GM12801 (cell line): ENCODE results near the gene LVRN.

Experiments used
- CTCF ChIP-seq: IDR thresholded peaks from one replicate; pipeline ENCODE4 v1.5.1; 2011; ENCODE audit warnings: control low read depth; ENCODE audit not compliant: insufficient read length; ENCODE audit errors: extremely low read depth

Gene LVRN

DNA sequence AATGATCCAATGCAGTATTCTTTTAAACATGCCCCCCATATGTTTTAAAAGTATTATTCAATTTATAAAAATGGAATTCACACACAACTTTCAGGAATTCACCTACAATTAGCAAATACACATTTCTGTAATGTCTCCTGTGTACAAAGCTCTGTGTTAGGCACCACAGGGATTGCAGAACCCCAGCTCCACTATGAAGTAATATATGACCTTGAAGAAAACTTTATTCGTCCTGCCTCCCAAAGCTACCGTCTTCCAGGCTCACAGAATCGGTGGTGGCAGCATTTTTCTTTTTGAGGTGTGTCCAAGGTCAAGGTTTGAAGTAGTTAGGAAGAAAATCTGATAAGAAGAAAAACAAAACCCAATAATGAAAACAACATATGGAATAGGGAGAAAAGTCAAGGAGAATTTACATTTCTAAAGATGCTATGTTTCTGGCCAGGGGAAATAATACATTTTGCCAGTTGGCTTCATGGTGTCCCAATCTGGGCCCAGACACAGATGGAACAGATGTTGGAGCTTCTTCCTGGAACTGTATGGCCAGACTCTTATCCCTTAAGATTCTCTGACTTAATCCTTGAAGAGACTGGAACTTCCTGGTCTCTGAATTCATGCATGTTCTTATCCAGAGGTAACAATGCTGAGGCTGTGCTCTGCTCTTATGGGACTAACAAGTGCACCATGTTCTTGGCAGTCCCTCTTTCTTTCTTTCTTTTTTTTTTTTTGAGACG lies 22.0 kb upstream of the LVRN start:
- TF ChIP-seq CTCF: no peak

DNA sequence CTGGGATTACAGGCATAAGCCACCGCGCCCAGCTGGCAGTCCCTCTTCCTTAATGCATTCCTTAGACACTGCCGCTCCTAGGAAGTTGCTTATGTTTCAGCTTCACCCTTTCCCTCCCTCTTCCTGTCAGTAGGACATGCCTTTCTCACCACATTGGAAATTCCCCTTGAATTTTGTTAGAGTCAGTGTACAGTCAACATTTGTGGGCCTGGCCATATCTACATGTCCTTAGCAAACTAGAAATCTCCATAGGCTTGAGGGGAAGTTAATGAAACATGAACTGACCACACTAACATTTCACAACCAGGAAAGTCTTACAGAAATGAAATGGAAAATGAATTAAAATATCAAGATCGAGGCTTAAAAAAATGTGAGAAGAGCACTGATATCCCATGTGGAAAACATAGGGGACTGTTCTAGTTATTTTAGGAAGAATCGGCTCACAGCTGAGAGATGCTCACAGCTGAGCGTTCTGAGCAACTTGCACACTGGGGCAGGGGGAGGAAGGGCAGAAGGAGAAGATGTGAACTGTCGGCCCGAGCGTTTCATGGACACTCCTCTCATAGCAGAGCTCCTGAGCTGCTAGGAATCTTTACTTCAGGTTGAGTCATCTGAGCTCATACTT lies 21.1 kb upstream of the LVRN start:
- TF ChIP-seq CTCF: no peak

DNA sequence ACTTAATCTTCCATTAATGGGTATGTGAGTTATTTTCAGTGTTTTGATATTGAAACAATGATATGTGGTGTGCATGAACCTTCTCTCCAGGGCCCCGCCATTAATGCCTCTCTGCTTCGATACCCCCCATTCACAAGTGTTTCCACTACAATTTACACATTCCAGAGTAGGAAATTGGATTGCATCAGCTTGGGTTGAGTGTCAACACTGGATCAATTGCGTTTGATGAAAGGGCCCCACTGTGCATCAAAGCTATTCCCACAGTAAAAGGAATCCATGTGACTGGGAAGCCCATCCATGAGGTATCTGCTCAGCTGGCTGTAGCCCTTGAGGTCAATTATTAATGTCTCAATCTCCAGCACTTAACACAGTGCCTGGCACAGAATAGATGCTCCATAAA lies 17.8 kb upstream of the LVRN start:
- TF ChIP-seq CTCF: no peak

DNA sequence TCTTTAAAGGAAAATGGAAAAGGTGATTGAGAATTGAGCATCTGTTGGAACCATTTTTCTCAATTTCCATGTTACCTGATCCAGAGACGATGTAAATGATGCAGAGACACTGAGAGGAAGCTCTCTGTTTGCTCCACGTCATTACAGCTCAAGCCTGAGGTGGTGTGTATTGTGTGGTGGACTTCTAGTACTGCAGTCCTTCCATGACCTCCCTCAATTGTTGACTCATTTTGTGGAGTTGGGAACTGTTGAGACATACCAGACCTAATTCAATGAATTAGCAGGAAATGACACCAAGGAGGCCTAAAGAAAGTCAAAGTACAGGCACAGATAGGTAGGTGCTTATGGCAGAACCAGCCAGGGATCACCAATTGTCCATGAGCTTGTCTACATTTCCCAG lies 15.6 kb upstream of the LVRN start:
- TF ChIP-seq CTCF: no peak

DNA sequence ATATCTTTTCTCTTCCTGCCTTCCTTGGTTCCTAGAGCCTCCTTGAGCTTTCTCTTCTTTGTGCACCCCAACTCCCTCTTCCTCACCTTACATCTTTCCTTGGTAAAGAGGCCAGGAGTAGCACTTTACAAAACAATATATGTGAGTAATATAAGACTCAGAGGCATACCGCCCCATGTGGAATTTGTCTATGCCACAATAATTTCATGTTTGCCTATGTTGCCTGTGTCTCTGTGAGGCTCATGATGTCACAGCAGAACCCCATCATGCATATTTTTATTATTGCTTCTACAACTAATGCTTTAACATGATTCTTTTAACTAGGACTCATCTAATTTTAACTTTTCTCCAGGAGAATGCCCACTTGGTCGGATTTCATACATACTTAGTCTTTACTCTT lies 15.0 kb upstream of the LVRN start:
- no peak for TF ChIP-seq CTCF

DNA sequence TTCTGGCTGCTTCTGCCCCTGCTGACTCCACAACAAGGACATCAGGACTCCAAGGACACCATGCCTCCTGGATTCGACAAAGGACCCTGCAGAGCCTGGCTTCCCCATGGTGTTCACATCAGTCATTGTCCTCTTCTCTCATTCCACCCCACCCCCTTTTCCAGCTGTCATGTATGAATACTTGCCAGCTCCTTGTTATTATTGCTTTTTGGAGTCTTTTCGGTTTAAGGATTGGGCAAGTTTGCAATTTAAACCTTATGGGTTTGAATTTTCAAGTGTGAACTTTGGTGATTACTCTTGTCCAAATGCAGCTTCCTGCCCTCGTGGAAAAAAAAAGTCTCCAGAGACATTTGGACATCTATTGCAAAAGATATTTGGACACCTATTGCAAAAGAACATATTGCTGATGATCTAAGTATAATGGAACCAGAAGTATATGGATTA lies 14.2 kb upstream of the LVRN start:
- no peak for TF ChIP-seq CTCF

DNA sequence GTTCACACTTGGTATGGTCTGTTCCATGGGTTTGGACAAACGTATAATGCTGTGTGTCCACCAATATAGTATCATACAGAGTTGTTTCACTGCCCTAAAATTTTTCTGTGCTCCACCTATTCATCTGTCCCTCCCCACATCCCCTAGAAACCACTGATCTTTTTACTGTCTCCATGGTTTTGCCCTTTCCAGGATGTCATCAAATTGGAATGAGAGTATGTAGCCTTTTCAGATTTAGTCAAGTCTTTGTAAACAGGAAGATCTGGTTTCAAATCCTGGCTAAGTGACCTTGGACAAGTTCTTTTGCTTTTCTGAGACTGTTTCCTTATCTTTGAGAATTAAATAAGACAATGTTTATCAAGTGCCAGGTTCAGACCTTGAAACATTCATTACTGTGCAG lies 13.2 kb upstream of the LVRN start:
- no peak for TF ChIP-seq CTCF
